Skin of body (tissue), 2 donors: ENCODE data around the gene CREM. TPM values are rescaled to one million over a fixed set of nuclear protein-coding genes. Genes with fewer than 3 reads are reported as not detected.

ENCODE experiments used
- DNase-seq: peaks from one replicate; lab custom pipeline; 2025; lab: John Stamatoyannopoulos, UW
- total RNA-seq: library from RNA; depleted of rRNA; stranded (reverse); fragments of >200 nt; gene quantifications from one replicate; pipeline ENCODE4 v1.2.3, GENCODE V29; 2014

CREM gene
- total RNA-seq, 1 donor from 2014 or later = 35.0 TPM

DNA sequence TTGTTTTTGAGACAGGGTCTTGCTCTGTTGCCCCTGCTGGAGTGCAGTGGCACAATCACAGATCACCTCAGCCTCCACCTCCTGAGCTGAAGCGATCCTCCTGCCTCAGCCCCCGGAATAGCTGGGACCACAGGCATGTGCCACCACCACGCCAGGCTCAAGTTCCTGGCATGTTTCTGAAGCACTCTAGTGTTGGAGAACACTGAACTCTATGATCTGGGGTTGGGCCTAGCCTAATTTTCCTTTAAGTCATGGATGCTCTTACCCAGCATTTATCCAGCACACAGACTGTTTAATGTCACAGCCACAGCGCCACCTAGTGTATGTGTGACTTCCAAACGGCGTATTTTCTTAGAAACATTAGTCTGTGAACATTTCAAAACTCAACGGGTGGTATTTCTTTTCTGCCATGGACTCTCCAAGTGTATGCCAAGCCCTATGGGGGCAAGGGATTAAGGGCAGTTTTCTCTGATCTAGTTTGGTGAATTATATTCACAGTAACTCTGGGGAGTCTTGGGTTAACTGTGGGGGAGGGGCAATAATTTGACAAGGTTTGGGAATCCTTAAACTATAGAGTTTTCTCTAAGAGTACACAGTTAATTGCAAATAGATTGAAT, 91.8 kb downstream of the CREM start:
- peak; percentile 84 for DNase-seq

DNA sequence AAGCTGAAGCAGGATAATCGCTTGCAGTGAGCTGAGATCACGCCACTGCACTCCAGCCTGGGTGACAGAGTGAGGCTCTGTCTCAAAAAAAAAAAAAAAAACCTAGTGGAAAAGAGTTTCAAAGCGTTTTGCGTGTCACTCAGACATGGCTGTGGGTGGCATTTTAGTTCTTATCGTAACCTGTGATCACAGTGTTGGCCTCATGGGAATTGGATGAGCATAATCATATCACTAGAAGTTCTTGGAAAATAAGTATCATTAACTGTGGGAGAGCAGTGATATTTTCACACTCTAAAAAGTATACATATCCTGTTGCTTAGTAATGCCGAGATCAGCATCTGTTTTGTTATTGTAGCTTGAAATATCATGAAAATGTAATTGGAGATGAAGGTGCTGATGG, 92.6 kb downstream of the CREM start:
- no peak for DNase-seq

DNA sequence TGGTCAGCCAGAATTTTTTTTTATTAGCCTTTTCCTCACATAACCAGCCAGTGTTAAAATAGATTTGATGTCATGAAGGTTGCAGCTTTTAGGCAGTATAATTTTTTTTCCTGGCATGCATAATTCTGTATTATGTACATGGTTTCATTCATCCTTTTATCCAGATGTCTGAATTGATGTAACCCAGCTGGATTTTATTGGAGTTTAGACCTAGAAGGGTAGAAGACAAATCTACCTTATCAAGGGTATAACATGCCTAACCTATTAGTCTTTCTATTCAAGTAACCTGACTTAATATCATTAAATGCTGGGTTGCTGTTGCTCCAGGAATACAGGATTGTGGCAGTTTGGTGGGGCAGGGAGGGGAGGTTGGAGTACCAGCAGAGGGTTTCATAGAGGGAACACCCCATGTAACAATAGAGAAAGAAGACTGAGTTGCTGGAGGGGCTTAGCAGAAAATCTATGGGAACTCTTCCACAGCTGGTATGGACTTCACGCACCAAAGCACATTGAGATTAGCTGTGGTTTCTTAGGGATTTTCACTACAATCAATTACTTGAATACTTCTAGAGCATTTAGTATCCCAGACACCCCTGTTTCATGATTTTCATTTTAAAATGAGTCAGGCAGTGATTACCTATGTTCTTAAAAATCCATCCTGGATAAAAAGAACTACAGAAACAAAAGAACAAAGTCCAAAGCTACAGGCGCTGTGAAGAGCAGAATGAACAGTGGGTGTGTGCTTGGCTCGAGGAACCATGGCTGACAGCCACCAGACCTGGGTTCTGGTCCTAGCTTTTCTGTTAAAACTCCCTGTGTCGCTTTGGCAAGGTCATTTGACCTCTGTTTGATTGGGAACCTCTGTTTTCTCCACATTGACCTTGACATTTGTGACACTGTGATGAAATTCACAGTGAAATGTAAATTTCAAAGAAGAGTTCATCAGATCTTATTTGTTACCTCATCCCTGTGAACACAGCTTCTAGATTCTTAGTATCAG, 93.5 kb downstream of the CREM start:
- no peak for DNase-seq

DNA sequence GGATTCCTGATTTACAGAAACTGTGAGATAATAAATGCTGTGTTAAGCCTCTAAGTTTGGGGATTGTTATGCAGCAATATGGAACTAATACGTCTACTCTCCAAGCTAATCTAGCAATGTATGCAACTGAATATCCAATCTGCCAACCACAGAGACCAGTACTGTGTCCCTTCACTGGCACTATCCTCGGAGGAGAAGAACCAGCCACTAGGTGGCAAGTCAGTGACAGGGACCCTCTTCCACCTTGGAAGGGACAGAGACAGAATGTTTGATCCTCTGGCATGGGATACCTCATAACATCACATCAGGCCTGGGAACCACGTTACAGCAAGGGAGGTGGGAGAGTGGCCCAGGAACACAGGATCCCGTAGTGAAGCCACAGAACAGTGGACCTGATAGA, 96.4 kb downstream of the CREM start:
- DNase-seq = no peak

DNA sequence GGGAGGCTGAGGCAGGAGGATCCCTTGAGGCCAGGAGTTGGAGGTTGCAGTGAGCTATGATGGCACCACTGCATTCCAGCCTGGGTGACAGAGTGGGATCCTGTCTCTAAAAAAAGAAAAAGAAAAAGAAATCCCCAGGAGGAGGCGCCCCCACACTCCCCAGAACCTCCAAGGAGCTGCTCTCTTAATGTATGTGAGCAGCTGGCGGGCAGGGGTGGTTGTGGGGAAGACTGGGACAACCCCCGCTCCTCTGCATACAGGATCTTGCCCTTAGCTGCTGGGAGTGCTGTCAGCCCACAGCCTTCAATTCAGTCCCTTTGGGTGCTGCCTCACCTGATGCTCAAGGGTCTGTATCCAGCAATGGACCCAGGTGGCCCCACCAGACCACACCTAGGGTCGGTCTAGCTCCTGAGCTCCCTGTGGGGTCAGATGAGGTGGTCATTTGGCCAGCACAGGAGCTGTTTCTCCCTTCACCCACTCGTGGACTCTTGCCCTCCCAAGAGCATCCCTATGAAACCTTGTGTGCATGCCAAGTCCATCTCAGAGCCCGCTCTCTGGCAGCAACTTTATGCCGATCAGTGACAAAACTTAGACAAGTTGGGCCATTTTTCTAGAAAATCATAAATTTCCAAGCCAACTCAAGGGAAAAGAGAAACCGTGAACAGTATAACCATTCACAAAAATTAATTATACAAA, 97.5 kb downstream of the CREM start:
- DNase-seq = no peak

DNA sequence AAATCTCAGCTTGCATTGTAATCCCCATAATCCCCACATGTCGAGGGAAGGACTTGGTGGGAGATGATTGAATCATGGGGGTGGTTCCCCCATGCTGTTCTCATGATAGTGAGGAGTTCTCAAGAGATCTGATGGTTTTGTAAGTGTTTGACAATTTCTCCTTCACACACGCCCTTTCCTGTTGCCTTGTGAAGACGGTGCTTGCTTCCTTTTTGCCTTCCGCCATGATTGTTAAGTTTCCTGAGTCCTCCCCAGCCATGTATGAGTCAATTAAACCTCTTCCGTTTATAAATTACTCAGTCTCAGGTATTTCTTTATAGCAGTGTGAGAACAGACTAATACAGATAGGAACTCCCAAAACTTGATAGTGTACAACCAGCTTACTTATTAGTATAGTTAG, 98.6 kb downstream of the CREM start:
- DNase-seq = no peak

DNA sequence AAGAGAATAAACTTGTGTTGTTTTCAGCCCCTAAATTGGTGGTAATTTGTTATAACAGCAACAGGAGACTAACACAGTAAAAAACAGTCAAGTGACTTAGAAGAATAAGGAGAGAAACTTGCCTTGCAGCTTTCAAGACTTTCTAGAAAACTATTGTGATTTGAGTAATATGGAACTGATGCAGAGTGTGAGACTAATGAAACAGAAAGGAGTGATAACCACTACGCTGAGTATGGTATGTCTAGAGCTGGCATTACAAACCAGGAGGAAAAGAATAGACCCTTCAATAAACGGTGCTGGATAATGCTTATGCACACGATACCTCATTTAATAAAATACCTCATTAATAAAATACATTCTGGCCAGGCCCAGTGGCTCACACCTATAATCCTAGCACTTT, 99.9 kb downstream of the CREM start:
- DNase-seq = no peak

DNA sequence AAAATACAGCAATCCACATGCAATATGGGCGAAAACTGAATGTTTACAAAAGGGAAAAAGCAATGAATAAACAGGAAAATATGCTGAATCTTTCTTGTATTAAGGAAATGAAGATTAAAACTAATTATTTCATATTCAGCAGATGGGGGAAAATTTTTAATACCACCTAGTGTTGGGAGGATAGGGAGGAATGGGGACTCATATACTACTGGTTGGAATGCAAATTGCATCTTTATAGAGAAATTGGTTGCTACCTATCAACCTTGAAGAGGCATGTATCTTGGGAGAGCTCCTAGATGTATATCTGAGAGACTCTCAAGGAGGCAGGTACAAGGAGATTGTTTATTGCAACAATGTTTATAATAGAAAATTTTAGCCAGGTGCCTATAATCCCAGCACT, 101.4 kb downstream of the CREM start:
- DNase-seq = no peak

DNA sequence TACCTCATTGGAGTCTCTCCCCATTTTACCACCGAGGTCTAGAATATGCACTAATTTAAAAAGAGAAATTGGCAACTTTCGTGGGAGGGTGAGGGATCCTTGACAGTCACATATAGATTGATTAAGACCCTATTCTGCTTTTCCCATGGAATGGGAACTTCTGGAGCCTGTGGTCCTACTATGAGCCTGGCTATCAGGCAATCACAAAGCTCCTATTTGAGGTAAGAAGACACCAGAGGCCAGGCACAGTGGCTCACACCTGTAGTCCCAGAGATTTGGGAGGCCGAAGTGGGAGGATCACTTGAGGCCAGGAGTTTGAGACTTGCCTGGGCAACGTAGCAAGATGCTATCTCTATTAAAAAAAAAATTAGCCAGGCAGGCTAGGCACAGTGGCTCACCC, 105.0 kb downstream of the CREM start:
- no peak for DNase-seq

DNA sequence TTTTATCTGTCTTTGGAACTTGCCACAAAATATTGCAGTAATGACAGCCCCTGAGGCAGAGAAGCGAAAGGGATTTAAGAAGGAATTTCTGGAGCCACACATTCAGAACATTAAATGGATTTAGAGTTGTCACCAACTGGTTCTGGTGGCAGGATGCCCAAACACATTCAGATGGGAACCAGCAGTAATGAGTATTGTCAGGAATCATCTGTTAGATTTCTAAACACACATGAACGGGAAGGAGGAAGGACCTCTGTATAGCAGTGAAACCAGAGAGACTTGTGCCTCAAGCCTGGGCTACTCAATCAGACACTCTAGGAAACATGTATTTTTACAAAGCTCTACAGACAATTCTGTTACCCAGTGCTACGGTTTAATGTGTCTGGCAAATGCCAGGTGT, 105.9 kb downstream of the CREM start:
- peak; percentile 31 for DNase-seq

DNA sequence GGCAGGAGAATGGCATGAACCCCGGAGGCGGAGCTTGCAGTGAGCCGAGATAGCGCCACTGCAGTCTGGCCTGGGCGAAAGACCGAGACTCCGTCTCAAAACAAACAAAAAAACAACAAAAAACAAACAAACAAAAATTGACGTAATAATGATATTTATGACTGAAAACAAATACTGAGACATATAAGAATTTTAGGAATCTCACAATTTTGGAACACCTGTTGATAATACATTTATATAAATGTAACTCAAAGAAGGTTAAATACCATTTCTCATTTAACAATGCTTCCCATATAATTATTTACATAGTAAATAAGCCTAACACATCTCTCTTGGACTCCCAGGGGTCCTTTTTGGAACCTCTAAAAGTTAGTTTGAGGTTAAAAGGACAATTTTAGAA, 107.4 kb downstream of the CREM start:
- DNase-seq = no peak

DNA sequence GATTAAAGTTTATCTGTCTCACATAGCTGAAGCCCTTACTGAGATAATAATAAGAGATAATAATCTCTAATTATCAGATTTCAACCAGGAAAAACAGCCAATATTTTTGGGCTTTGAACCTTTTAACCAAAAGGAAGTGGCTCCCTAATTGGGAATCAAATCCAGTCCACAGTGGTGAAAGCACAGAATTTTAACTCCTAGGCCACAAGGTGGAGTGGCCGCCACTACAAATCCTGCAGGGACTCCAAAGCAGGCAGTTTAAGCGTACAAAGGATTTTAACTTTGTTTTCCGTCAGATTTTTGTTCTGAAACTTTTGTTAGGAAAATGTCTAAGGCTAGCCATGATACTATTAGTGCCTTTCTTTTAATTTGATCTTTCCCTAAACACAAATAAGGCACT, 110.1 kb downstream of the CREM start:
- DNase-seq = no peak

DNA sequence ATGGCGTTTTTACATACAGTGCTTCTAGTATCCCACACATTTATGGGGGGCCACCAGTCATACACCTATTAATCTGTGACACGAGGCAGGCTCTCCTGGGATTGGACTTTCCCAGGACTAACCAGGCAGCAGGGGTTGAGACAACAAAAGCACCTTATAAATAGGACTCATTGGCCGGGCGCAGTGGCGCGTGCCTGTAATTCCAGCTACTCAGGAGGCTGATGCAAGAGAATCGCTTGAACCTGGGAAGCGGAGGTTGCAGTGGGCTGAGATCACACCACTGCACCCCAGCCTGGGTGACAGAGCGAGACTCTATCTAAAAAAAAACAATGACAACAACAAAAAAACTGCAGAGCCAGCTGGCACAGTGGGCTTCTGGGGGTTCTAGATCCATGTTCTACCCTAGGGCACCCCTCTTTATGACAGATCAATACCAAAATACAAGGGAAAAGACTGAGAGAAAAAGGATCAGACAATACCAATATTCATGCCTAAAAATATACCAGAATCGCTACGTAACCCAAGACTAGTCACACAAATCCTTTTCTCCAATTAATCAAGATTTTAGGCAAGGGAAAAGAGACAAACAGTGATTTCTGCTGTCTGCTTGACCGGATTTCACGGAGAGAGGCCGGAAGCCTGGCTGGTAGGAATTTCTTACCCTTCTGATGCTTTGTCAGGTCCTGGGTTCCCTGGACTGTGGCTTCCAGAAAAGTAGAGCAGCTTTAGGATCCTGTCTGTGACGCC, 111.3 kb downstream of the CREM start:
- DNase-seq = no peak

DNA sequence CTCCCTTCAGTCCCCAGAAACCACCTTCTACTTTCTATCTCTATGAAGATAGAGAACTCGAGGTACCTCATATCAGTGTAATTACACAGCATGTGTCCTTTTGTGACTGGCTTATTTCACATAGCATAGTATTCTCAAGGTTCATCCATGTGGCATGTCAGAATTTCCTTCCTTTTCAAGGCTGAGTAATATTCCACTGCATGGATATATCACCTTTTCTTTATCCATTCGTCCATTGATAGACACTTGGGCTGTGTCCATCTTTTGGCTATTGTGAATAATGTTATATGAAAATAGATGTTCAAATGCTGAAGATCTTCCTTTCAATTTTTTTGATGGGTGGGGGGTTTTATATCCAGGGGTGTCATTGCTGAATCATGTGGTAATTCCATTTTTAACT, 117.9 kb downstream of the CREM start:
- DNase-seq = no peak

DNA sequence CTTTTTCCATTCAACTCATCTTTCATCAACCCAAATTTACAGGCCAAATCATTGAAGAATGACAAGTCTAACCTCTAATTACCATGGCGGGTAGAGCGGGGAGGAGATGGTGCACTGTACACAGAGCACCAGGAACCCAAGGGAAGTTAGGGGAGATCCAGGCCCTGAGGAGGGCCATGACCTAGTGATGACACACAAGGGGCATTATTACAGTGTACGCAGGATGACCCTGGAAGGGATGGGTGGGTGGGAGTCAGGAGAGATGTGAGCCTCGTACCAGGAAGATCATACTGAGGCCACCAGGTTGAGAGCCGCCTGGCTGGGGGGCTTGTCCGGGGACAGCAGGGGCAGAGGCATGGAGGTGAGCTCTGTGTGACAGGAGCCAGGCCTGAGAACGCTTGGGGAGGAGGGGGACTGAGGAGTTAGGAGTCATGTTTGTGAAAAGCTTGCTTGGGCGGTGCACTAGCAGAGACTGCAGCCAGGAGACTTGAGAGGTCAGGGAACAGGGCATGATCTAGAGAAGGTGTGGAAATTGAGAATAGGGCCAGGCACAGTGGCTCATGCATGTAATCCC, 120.2 kb downstream of the CREM start:
- no peak for DNase-seq

DNA sequence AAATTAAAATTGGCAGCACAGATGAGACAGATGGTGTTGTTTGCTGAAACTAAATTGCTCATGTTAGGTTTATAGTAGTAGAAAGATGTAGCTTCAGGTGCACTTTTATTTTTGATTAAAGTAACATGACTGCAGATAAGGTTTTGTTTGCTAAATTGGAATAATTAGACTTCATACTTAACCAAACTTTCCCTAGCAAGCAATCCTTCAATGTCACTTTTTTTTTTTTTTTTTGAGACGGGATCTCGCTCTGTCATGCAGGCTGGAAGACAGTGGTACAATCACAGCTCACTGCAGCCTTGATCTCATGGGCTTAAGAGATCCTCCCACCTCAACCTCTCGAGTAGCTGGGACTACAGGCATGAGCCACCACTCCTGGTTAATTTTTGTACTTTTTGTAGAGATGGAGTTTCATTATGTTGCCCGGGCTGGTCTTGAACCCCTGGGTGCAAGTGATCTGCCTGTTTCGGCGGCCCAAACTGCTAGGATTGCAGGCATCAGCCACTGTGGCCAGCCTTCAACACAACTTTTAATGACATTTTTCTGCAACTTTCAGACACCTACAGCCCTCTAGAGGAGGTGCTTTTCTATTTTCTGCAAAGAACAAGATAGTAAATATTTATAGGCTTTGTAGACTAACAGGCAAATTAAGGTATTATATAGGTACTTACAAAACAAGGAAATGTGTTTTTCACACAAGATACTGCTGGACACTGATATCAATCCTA, 124.9 kb downstream of the CREM start:
- DNase-seq = no peak

DNA sequence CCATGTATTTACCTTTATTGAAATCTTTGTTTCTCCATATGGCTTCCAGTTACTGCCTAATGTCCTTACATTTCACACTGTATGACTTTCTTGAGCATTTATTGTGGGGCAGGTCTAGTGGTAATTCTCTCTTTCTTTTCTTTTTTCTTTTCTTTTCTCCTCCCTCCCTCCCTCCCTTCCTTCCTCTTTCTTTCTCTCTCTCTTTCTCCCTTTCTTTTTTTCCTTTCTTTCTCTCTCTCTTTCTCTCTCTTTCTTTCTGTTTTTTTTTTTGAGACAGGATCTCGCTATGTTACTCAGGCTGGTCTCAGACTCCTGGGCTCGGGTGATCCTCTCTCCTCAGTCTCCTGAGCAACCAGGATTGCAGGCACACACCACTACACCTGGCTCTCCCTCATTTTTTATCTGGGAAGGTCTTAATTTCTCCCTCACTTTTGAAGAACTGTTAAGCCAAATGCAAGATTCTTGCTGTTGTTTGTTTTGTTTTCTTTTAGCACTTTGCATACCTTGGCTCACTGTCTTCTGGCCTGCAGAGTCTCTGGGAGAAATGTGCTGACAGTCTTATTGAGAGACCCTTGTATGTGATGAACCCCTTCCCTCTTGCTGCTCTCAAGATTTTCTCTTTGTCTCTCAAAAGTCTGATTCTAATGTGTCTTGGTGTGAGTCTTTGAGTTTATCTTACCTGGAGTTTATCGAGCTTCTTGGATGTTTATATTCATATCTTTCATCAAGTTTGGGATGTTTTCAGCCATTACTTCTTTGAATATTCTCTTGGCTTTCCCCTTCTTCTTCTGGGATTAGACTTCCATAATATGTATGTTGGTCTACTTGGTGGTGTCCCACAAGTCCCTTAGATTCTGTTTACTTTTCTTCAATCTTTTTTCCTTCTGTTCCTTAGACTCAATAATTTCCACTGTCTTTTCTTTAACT, 130.7 kb downstream of the CREM start:
- DNase-seq = no peak

DNA sequence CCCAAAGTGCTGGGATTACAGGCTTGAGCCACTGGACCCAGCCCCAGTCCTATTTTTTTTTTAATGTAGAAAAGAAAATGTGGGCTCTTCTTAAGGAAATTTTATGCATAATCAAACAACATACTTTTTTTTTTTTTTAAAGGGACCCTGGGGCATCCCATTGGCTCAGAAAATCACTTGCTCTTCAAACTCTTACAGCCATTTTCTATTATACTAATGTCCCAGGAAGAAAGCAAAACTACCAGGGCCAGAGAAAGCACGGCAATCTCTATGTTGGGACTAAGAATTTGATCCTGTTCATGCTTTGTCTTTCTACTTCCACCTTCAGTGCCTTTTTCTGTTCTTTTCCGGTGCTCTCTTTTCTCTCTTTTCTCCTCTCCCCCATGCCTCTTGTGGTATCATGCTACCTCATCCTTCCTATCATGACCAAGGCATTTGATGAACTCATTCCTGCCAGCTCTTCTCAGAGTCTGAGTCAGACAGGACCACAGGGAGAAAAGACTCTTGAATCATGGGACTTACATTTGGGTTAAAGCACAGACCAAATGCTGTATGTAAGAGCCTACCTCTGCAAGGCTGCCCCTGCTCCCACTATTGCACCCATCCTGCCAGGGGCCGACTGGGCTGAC, 133.2 kb downstream of the CREM start:
- DNase-seq = no peak

DNA sequence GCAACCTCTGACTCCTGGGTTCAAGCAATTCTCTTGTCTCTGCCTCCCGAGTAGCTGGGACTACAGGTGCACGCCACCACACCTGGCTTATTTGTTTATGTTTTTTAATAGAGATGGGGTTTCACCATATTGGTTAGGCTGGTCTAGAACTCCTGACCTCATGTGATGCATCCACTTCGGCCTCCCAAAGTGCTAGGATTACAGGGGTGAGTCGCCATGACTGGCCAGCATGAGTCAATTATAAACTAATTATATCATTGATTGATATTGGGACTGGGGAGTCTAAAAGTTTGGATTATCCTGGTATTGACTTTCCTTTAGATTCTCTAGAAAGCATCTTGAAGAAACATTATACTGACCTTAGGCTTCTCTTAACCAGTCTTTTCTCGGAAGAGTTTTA, 135.8 kb downstream of the CREM start:
- DNase-seq = no peak
